ENCODE measurements around the gene ZBP1.

The ZBP1 gene

DNA sequence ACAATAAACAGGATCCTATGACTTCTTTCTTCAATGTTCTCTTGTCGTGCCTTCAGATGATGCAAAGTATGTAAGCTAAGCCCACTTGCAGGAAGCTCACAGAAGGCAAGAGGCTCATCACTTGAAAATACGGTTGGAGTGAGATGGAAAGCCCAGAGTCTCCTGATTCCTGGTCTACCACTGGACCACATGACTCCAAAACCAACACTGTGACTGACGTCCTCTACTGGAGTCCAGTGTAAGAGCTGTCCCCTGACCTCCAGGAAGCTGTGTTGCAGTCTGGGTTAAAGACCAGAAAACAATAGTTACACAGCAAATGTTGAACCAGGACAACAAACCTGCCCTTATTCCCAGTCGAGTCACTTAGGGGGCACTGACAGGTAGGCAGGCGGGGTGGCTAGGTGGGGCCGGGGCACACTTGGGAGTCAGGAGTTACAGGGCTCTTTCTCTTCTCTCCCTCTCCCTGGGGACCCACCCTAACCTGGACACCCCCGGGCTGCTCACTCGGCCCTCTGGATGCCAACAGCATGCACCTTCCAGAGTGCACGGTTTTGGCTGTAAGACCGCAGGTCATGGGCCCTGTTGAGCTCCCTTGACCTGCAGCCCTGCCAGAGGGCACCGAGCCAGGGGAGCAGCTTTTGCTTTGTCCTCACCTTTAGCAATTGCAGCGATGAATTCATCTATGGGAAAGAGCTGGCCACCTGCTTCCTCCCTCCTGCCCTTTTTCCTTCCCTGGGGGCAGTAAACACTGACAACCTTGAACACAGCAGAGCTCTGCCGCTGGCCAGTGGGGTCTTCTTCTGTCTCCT is 51.9 kb downstream of the ZBP1 start:
- no peak for DNase-seq

DNA sequence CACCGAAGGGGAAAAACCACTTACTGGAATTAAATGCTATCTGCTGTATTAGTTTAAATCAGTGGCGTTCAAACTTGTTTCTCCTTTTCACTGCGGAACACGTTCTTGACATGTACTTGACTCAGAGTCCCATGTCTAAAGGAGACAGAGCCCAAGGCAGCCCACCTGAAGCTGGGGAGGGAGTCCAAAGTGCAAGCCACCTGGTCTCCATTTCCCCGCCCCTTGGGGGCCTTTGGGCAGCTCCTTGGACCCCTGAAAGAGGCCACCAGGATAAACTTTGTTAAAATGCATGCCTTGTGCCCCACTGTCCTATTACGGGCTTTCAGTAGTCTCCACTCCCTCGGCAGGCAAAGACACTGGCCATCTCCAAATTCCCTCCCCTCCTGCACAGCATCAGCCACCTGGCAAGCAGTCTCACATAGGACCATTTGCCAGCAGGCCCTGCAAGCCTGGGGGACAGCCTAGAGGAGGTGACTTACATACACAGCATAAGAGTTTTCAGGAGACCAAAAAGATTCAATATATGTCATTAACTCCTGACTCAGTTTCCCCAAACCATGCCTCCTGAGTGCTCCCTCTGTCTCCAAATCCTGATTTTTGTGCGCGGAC is 52.7 kb downstream of the ZBP1 start:
- DNase-seq = no peak

DNA sequence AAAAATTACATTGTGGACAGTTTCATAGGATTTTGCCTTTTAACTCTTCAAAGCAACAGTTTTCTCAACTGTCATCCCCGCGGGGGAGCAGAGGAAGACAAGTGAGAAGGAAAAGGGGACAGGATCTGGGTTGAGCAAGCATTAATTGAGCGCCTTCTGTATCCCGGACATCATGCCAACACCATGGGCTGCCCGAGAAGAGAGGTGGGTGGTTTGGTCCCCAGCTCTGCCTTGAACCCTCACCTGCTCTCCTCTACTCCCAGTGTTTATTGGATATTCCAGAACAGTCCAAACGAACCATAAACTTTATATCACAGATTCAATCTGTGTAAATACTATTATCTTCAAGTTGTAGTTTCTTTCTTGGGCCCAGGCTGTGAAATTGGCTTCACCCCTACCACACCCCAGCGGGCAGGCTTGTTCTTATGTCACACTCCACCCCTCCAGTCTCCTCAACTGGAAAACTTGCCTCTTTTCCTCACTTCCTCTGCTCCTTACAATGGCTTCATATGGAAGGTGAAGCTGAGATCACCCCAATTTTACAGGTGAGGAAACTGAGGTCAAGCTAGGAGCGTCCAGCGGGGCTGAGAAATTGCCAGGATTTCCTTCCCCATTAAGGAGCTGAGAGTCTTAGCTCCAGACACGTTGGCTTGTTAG is 53.3 kb downstream of the ZBP1 start:
- no peak for DNase-seq

DNA sequence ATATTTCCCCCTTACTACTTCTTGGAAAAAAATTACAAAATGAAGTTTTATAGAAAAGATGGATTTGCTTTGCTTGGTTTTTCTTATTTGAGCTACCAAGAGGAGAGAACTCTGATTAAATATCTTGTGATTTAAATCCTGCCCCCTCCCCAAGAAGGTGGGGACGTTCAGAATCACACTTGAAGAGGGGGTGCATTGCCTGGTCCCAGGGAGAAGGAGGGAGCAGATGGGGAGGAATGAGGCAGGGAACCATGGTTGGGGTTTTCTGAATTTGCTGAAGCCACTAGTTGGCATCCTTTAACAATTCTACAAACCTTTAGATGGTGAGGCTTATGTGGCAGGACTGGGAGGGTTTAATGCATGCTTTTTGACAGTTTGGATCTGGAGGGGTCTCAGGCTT is 53.8 kb downstream of the ZBP1 start:
- DNase-seq = no peak

DNA sequence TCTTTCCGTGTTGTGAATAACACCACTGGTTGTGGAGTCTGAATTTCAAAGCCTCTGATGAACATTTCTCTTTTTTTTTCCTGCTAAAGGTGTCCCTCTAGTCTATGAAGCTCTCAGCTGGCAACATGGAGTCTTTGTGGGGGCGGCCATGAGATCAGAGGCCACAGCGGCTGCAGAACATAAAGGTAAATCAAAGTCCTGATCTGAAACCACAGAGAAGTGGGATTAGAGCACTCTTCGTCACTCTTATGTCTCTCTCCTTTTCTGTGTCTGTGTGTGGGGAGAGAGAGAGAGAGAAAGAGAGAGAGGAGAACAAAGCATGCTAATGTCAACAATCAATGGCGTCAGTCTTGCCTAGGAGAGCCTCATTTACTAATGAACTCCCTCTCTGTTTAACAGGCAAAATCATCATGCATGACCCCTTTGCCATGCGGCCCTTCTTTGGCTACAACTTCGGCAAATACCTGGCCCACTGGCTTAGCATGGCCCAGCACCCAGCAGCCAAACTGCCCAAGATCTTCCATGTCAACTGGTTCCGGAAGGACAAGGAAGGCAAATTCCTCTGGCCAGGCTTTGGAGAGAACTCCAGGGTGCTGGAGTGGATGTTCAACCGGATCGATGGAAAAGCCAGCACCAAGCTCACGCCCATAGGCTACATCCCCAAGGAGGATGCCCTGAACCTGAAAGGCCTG is 55.1 kb downstream of the ZBP1 start:
- DNase-seq = no peak

DNA sequence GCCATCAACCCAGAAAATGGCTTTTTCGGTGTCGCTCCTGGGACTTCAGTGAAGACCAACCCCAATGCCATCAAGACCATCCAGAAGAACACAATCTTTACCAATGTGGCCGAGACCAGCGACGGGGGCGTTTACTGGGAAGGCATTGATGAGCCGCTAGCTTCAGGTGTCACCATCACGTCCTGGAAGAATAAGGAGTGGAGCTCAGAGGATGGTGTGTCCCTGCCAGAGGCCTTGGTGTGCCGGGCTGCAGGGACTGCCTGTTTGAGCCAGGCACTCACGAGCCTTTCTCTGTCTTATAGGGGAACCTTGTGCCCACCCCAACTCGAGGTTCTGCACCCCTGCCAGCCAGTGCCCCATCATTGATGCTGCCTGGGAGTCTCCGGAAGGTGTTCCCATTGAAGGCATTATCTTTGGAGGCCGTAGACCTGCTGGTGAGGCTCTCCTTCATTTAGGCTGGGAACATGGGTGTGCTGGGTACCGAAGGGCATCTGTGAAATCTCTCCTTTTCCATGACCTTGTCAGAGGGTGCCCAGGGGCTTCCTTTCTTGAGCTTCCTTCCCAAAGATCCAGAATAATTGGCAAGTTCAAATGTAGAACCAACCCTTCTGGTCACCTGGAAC is 55.9 kb downstream of the ZBP1 start:
- DNase-seq = no peak

- DNase-seq = no peak
Measured at GRCh38 chr20:57563522-57563921, 56.7 kb downstream of the ZBP1 start.

DNA sequence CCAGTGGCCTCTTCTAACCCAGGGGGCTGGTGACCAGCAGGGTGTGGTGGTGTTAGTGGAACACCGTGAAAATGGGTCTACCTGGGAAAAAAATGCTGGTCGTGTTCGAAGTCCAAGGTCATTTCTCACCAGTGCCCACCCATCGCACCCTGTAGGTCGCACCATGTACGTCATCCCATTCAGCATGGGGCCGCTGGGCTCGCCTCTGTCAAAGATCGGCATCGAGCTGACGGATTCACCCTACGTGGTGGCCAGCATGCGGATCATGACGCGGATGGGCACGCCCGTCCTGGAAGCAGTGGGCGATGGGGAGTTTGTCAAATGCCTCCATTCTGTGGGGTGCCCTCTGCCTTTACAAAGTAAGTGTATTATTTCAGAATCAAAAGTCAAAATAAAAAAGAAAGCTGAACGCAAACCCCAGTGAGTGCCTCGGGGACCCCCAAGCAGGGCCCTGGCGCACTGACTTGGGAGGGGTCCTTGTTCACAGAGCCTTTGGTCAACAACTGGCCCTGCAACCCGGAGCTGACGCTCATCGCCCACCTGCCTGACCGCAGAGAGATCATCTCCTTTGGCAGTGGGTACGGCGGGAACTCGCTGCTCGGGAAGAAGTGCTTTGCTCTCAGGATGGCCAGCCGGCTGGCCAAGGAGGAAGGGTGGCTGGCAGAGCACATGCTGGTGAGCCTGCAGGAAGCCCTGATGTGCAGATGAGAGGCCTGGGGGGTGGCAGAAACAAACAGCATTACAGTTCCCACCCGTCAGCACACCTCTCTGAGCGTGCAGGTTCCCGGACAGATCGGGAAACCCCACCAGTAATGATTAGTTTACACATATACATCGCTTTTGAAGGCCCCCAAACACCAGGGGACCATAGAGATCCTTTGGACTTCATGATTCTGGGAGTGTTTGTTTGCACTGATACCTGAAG is 57.4 kb downstream of the ZBP1 start:
- DNase-seq = no peak

DNA sequence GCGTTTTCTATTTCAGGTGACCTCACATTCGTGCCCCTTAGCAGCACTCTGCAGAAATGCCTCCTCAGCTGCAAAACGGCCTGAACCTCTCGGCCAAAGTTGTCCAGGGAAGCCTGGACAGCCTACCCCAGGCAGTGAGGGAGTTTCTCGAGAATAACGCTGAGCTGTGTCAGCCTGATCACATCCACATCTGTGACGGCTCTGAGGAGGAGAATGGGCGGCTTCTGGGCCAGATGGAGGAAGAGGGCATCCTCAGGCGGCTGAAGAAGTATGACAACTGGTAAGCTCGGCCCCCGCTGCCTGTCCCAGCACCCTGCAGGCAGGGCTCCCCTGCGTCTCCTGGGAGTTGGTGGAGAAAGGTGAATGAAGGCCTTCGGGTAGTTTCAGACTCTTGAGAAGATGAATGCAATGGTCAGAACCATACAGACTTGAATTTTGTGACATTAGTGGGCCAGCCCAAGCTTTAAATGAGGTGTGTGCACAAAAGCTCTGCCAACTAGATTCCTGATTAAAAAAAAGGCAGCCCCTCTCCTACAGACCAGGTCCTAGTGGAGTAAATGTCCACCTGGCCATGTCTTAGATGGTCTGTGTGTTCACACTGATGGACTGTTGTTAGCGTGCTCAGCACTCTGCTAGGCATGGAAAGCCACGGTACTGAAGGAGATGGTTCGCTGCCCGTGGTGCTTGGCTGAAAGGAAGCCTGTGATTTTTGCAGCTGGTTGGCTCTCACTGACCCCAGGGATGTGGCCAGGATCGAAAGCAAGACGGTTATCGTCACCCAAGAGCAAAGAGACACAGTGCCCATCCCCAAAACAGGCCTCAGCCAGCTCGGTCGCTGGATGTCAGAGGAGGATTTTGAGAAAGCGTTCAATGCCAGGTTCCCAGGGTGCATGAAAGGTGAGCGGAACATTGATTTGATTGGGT is 58.6 kb downstream of the ZBP1 start:
- no peak for DNase-seq

GRCh38 chr20:57560554-57561355 is 59.5 kb downstream of the ZBP1 start, which contains the start of gene PCK1:
Gene PCK1 (plus strand): TSS chr20:57561110. CDS start chr20:57561412, 302 bp downstream.
- no peak for DNase-seq

DNA sequence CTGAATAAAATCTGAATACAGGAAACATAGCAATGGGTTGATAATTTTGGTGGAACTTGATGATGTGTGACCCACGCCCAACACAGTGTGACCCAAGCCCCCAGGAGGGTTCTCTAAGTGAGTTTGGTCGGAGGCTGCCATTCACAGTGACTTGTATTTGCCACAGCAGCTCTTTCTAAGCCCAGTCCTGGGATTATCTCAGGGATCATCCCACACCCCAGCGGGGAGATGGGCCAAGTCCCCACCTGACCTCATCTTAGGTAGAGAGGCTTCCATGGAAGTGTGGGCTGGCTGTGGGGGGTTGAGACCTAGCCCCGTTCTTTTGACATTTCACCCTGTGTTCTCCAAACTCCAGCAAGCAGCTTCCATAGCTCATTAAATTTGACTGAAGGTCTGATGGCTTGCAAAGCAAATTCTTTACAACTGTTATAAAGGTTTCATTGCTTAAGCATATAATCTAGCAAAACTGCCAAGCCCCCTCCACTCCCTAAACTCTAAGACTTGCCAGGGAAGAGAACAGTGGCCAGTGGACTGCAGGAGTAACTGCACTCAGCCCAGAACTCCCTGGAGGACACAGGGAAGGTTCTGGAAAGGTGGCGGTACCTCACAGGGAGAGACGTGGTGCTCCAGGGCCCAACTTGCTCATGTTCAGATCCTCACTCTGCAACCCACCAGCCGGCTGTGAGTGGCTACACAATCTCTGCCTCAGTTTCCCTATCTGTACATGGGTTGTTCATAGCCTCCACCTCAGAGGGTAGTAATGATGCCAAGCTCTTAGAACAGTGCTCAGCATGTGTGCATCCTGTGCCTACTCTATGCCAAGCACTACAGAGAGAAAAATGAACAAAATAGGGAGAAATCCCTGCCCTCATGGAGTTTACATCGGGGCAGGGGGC is 60.3 kb downstream of the ZBP1 start:
- DNase-seq = no peak

DNA sequence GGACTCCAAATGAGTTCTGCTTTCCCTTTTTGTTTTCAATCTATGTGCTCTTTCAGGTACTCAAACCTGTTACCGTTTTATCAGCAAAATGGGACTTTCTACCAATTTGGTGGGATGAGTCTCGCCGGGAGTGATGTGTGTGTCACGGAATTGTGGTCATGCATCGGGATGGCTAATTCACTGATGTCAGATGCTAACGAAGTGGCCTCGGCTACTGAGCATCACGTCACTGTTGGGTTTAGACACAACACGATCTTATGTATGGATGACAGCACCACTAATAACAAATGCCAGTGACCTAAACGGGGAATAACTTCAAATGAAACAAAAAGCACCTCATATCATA is 61.0 kb downstream of the ZBP1 start:
- DNase-seq = no peak

GRCh38 chr20:57558614-57559288 is 61.5 kb downstream of the ZBP1 start:
- no peak for DNase-seq

DNA sequence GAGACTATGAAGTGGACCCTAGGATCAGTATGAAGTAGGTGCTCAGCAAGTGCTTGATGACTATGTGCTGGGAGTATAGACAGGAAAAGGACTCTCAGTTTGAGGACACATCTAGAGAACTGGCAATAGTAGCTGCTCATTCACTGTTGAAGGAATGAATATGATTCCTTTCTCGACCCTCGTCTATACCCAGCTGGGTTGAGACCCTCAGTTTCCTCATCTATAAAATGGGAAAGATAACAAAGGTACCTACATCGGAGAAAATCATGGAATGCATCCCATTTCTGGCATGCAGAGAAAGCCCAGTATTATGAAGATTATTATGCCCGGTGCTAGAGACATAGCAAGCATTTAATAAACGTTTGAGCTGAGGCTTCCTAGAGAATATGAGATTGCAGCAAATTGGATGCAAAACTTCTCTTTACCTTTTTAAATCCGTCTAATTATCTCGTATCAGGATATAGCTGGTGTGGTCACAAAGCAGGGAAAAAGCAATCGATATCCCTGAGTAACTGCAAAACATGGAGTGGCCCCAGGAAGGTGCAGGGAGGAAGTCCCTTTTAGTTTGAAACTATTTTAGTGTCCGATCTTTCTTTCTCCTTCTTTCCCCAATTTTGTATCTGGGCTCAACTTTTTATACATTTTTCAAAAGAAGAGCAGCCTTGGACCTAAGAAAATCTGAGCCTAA is 62.2 kb downstream of the ZBP1 start:
- DNase-seq = no peak

- DNase-seq = no peak
Measured at GRCh38 chr20:57556980-57557274, 63.3 kb downstream of the ZBP1 start.

DNA sequence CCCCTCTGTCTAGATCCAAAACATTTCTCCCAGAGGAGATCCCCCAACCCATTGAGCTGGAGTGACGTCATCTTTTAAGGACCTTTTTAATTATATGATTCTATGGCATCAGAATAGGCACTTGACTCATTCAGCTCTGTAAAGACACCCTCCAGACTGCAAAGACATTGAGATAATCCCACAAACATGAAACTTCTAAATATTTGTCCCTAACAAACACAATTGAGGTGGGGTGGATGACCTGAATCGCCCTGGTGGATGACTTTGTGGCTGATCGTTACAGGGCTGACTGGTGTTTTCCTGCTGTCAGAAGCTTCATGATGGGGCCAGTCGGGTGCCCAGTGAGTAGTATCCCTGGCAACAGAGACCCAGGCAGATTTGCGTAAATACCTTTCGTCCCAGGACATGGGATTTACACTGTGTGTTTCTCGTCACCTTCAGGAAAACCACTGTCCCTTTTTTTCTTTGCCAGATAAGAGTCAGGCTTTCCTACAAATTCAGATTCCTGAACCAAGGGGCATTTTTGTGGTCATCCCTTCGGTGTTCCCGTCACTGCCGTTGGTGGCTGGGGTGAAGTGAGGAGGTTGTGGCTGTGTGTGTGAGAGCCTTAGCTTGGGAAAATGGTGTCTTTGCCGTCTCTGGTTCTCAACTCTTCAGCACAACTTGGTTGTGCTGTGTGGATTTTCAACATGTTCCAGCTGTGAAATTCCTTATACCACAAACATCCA is 64.6 kb downstream of the ZBP1 start:
- DNase-seq = no peak
